22Rv1 (cell line): ENCODE data around the gene THOP1.

ENCODE experiments used
- H3K27ac ChIP-seq: fragments of 450-650 bp; 2 replicates; pipeline ENCODE4 v1.5.1; 2017
- CTCF ChIP-seq: fragments of 450-650 bp; IDR thresholded peaks from 2 replicates; pipeline ENCODE4 v1.5.1; 2017; ENCODE audit warnings: mild to moderate bottlenecking
- ZFX ChIP-seq: fragments of 450-650 bp; IDR thresholded peaks from 2 replicates; pipeline ENCODE4 v1.6.1; 2017; ENCODE audit warnings: antibody characterized with exemption, borderline replicate concordance

THOP1 gene

GRCh38 chr19:2758601-2759313 is 26.5 kb upstream of the THOP1 start:
- TF ChIP-seq CTCF (no peak), ZFX (no peak)
- H3K27ac ChIP-seq = no peak overlapping the region

- H3K27ac ChIP-seq = no peak overlapping the region
- TF ChIP-seq ZFX = no peak
- TF ChIP-seq CTCF = no peak
Measured at GRCh38 chr19:2759362-2759761, 25.9 kb upstream of the THOP1 start.

GRCh38 chr19:2759965-2760364 is 25.3 kb upstream of the THOP1 start:
- TF ChIP-seq ZFX (no peak), CTCF (no peak)
- H3K27ac ChIP-seq = no peak overlapping the region

GRCh38 chr19:2761309-2761677 is 24.0 kb upstream of the THOP1 start:
- H3K27ac ChIP-seq = no peak overlapping the region
- no peak for TF ChIP-seq ZFX
- no peak for TF ChIP-seq CTCF

- no peak for TF ChIP-seq CTCF
- no peak for TF ChIP-seq ZFX
- H3K27ac ChIP-seq = no peak overlapping the region
Measured at GRCh38 chr19:2761876-2762782, 23.2 kb upstream of the THOP1 start.

- TF ChIP-seq ZFX (no peak), CTCF (no peak)
- no peak overlapping the region for H3K27ac ChIP-seq
Measured at GRCh38 chr19:2762783-2763496, 22.4 kb upstream of the THOP1 start.
